H9 (cell line): ENCODE results near the gene EIF4A3. TPM values are rescaled to one million over a fixed set of nuclear protein-coding genes. Genes with fewer than 3 reads are reported as not detected.

Experiments used
- DNase-seq: peaks from one replicate; pipeline ENCODE4 v3.0.0-alpha.2; 2017
- H2AFZ ChIP-seq: one replicate; pipeline ENCODE4 v1.6.1; 2013; ENCODE audit warnings: mild to moderate bottlenecking, low read length, control low read depth, moderate library complexity
- H2AK5ac ChIP-seq: 2 replicates; pipeline ENCODE4 v1.6.1; 2013; ENCODE audit warnings: low read length, control low read depth, mixed read lengths; ENCODE audit not compliant: insufficient read length
- H2BK120ac ChIP-seq: one replicate; pipeline ENCODE4 v1.6.1; 2013; ENCODE audit warnings: low read depth, mild to moderate bottlenecking, low read length, control low read depth, inconsistent platforms; ENCODE audit not compliant: poor library complexity, severe bottlenecking
- H2BK12ac ChIP-seq: 2 replicates; pipeline ENCODE4 v1.6.1; 2013; ENCODE audit warnings: low read length, control low read depth, mixed read lengths, low read depth; ENCODE audit not compliant: insufficient read length
- H2BK15ac ChIP-seq: 2 replicates; pipeline ENCODE4 v1.6.1; 2013; ENCODE audit warnings: low read depth, low read length, control low read depth
- H2BK20ac ChIP-seq: one replicate; pipeline ENCODE4 v1.6.1; 2013; ENCODE audit warnings: low read depth, mild to moderate bottlenecking, low read length, control low read depth, inconsistent platforms; ENCODE audit not compliant: poor library complexity, severe bottlenecking
- H2BK5ac ChIP-seq: 2 replicates; pipeline ENCODE4 v1.6.1; 2013; ENCODE audit warnings: low read length, control low read depth, mixed read lengths; ENCODE audit not compliant: insufficient read length
- H3K14ac ChIP-seq: 2 replicates; pipeline ENCODE4 v1.6.1; 2013; ENCODE audit warnings: low read length, control low read depth; ENCODE audit not compliant: insufficient read depth
- H3K18ac ChIP-seq: 2 replicates; pipeline ENCODE4 v1.6.1; 2013; ENCODE audit warnings: low read depth, mild to moderate bottlenecking, mixed read lengths, low read length, control low read depth; ENCODE audit not compliant: insufficient read length
- H3K23ac ChIP-seq: 2 replicates; pipeline ENCODE4 v1.6.1; 2013; ENCODE audit warnings: low read length, control low read depth, mixed read lengths, low read depth; ENCODE audit not compliant: insufficient read length
- H3K23me2 ChIP-seq: 2 replicates; pipeline ENCODE4 v1.6.1; 2013; ENCODE audit warnings: low read depth, mild to moderate bottlenecking, mixed read lengths, low read length, control low read depth; ENCODE audit not compliant: insufficient read length, poor library complexity, severe bottlenecking
- H3K27ac ChIP-seq: 2 replicates; pipeline ENCODE4 v1.5.1; 2013; ENCODE audit warnings: low read length, control low read depth, mixed read lengths, low read depth; ENCODE audit not compliant: insufficient read length
- H3K27me3 ChIP-seq: 2 replicates; pipeline ENCODE4 v1.6.1; 2013; ENCODE audit warnings: low read length, control low read depth, inconsistent platforms; ENCODE audit not compliant: insufficient read depth
- H3K4ac ChIP-seq: 2 replicates; pipeline ENCODE4 v1.6.1; 2013; ENCODE audit warnings: low read depth, mild to moderate bottlenecking, control low read depth, inconsistent platforms, low read length, moderate library complexity
- H3K4me1 ChIP-seq: 2 replicates; pipeline ENCODE4 v1.6.1; 2013; ENCODE audit warnings: low read length, control low read depth, inconsistent platforms; ENCODE audit not compliant: insufficient read depth
- H3K4me2 ChIP-seq: 2 replicates; pipeline ENCODE4 v1.6.1; 2013; ENCODE audit warnings: low read length, control low read depth, mixed read lengths; ENCODE audit not compliant: insufficient read length, insufficient read depth
- H3K56ac ChIP-seq: 2 replicates; pipeline ENCODE4 v1.6.1; 2013; ENCODE audit warnings: low read depth, mild to moderate bottlenecking, mixed read lengths, low read length, control low read depth; ENCODE audit not compliant: insufficient read length
- H3K79me1 ChIP-seq: 2 replicates; pipeline ENCODE4 v1.6.1; 2013; ENCODE audit warnings: low read depth, mild to moderate bottlenecking, moderate library complexity, low read length, control low read depth, inconsistent platforms; ENCODE audit not compliant: insufficient read depth, poor library complexity, severe bottlenecking
- H3K79me2 ChIP-seq: 2 replicates; pipeline ENCODE4 v1.6.1; 2013; ENCODE audit warnings: low read length, control low read depth, inconsistent platforms; ENCODE audit not compliant: insufficient read depth
- H3K9ac ChIP-seq: 2 replicates; pipeline ENCODE4 v1.6.1; 2013; ENCODE audit warnings: low read length, control low read depth, mixed read lengths; ENCODE audit not compliant: insufficient read length; ENCODE audit errors: extremely low read depth
- H3K9me3 ChIP-seq: one replicate; pipeline ENCODE4 v1.6.1; 2013; ENCODE audit warnings: low read depth, low read length, inconsistent platforms; ENCODE audit not compliant: control insufficient read depth
- H3T11ph ChIP-seq: one replicate; pipeline ENCODE4 v1.6.1; 2013; ENCODE audit warnings: mild to moderate bottlenecking, low read length, control low read depth, inconsistent platforms
- H4K20me1 ChIP-seq: one replicate; pipeline ENCODE4 v1.6.1; 2013; ENCODE audit not compliant: control insufficient read depth, insufficient read length, insufficient read depth
- H4K5ac ChIP-seq: 2 replicates; pipeline ENCODE4 v1.6.1; 2013; ENCODE audit warnings: low read depth, mild to moderate bottlenecking, mixed read lengths, low read length, control low read depth; ENCODE audit not compliant: insufficient read length
- H4K8ac ChIP-seq: replicated peaks from 2 replicates; pipeline ENCODE4 v1.6.1; 2013; ENCODE audit warnings: low read length, control low read depth, mixed read lengths, low read depth; ENCODE audit not compliant: insufficient read length
- H4K91ac ChIP-seq: 2 replicates; pipeline ENCODE4 v1.6.1; 2013; ENCODE audit warnings: low read depth, mild to moderate bottlenecking, moderate library complexity, mixed read lengths, low read length, control low read depth; ENCODE audit not compliant: insufficient read length
- H3K27ac Mint-ChIP-seq, 3 experiments: 2 replicates in 2 of 3; 3 replicates in 1 of 3; pipeline ENCODE4 v1.8.0; 2020 to 2021; ENCODE audit warnings: mixed read lengths in 3 of 3, mild to moderate bottlenecking in 1 of 3, moderate library complexity in 1 of 3
- H3K27me3 Mint-ChIP-seq: 2 replicates; pipeline ENCODE4 v1.8.0; 2021; ENCODE audit warnings: low read depth, mild to moderate bottlenecking, moderate library complexity, mixed read lengths
- H3K36me3 Mint-ChIP-seq, 3 experiments: 2 replicates in 2 of 3; 3 replicates in 1 of 3; pipeline ENCODE4 v1.8.0; 2020 to 2021; ENCODE audit warnings: low read depth in 3 of 3, mixed read lengths in 3 of 3; ENCODE audit not compliant: insufficient read depth in 1 of 3
- H3K4me1 Mint-ChIP-seq, 2 experiments: 2 replicates each; pipeline ENCODE4 v1.8.0; 2020; ENCODE audit warnings: mixed read lengths in 2 of 2
- H3K4me3 Mint-ChIP-seq, 2 experiments: 2 replicates in 1 of 2; 3 replicates in 1 of 2; pipeline ENCODE4 v1.8.0; 2020 to 2021; ENCODE audit warnings: mild to moderate bottlenecking in 2 of 2, mixed read lengths in 2 of 2, moderate library complexity in 1 of 2
- H3K9me3 Mint-ChIP-seq, 2 experiments: 2 replicates in 1 of 2; 3 replicates in 1 of 2; pipeline ENCODE4 v1.8.0; 2020; ENCODE audit warnings: mild to moderate bottlenecking in 2 of 2, mixed read lengths in 2 of 2, moderate library complexity in 1 of 2
- WGBS: extraction: QIAGEN DNeasy Blood & Tissue Kit; methylation state at CpG from one replicate; pipeline ENCODE4 v1.1.7; 2013; ENCODE audit warnings: missing lambda C conversion rate, low lambda C conversion rate, mixed read lengths; ENCODE audit not compliant: insufficient read length; ENCODE audit errors: extremely low coverage; 5-methylcytosine and 5-hydroxymethylcytosine counted together
- total RNA-seq: library from RNA; stranded (reverse); gene quantifications from 2 replicates; pipeline ENCODE4 v1.2.1, GENCODE V29; 2021
- TF ChIP-seq, protein P1 (sequence below): fragments of 200-600 bp; sonication (generic); conservative IDR thresholded peaks from 3 replicates; pipeline ENCODE4 v1.8.0; 2021; ENCODE audit warnings: antibody characterized with exemption, mild to moderate bottlenecking

EIF4A3 gene
- total RNA-seq, 1 experiment from 2014 or later, result 162 TPM

GRCh38 chr17:80097844-80098691, 48.9 kb downstream of the EIF4A3 start:
- no peak for DNase-seq
- Histone ChIP-seq H3K4me1 (peaks cover 5% of the 10 kb centered on the region; the same call in 1 of the 2 replicates), H2BK5ac (no peak overlapping the region), H3K79me2 (no peaks in the 10 kb centered on the region), H3K18ac (no peak overlapping the region), H3K9ac (no peak overlapping the region), H3T11ph (no peak overlapping the region), H4K5ac (no peak overlapping the region), H4K8ac (no peak overlapping the region), H3K56ac (no peak overlapping the region), H2BK15ac (no peak overlapping the region), H2BK120ac (no peak overlapping the region), H3K4ac (no peak overlapping the region), H3K27ac (no peak overlapping the region), H2BK20ac (no peak overlapping the region), H3K4me2 (no peak overlapping the region), H3K23me2 (peaks cover 8% of the 10 kb centered on the region), H4K91ac (no peak overlapping the region), H3K79me1 (no peaks in the 10 kb centered on the region), H3K27me3 (no peaks in the 10 kb centered on the region; the same call in 1 of the 2 replicates), H3K9me3 (no peaks in the 10 kb centered on the region), H4K20me1 (no peaks in the 10 kb centered on the region), H2AK5ac (no peak overlapping the region), H2BK12ac (no peak overlapping the region), H2AFZ (no peak overlapping the region), H3K14ac (no peak overlapping the region), H3K23ac (no peak overlapping the region)
- H3K4me1 Mint-ChIP-seq, result peaks cover 12 to 14% of the 10 kb centered on the region in 2 experiments
- H3K9me3 Mint-ChIP-seq, result no peaks in the 10 kb centered on the region
- H3K36me3 Mint-ChIP-seq, result no peaks in the 10 kb centered on the region; a peak in 2 of 7 replicates
- H3K27me3 Mint-ChIP-seq, result peaks cover 15% of the 10 kb centered on the region
- no peak overlapping the region; a peak in 1 of 7 replicates for H3K27ac Mint-ChIP-seq
- WGBS, result no CpG with 5 or more reads among the region's 23 CpGs
- H3K4me3 Mint-ChIP-seq, result no peak overlapping the region
- TF ChIP-seq, protein P1, sequence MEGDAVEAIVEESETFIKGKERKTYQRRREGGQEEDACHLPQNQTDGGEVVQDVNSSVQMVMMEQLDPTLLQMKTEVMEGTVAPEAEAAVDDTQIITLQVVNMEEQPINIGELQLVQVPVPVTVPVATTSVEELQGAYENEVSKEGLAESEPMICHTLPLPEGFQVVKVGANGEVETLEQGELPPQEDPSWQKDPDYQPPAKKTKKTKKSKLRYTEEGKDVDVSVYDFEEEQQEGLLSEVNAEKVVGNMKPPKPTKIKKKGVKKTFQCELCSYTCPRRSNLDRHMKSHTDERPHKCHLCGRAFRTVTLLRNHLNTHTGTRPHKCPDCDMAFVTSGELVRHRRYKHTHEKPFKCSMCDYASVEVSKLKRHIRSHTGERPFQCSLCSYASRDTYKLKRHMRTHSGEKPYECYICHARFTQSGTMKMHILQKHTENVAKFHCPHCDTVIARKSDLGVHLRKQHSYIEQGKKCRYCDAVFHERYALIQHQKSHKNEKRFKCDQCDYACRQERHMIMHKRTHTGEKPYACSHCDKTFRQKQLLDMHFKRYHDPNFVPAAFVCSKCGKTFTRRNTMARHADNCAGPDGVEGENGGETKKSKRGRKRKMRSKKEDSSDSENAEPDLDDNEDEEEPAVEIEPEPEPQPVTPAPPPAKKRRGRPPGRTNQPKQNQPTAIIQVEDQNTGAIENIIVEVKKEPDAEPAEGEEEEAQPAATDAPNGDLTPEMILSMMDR, result no peak
